Keratinocyte (primary cell): Measurements from ENCODE around the gene PDE10A. TPM values are rescaled to one million over a fixed set of nuclear protein-coding genes. Genes with fewer than 3 reads are reported as not detected.

Experiments
- DNase-seq: peaks from one replicate; pipeline ENCODE4 v3.0.0-alpha.2; 2011; ENCODE audit warnings: low read depth, missing footprints, low spot score
- FAIRE-seq: peaks from 2 replicates; lab custom pipeline; 2011; peaks lifted over from hg19 to GRCh38; lab: Jason Lieb, UNC
- H2AFZ ChIP-seq: 2 replicates; pipeline ENCODE4 v1.6.0; 2012; ENCODE audit warnings: low read length, control low read depth, inconsistent platforms; ENCODE audit not compliant: control insufficient read depth
- H3K27ac ChIP-seq: 2 replicates; pipeline ENCODE4 v1.5.1; 2011; ENCODE audit warnings: low read length; ENCODE audit not compliant: control insufficient read depth, insufficient read depth
- H3K27me3 ChIP-seq: 3 replicates; pipeline ENCODE4 v1.6.0; 2011; ENCODE audit warnings: low read length; ENCODE audit not compliant: control insufficient read depth, insufficient read depth; ENCODE audit errors: extremely low read depth
- H3K36me3 ChIP-seq, 2 experiments: 2 replicates in 1 of 2; 3 replicates in 1 of 2; pipeline ENCODE4 v1.5.1; 2011; ENCODE audit warnings: low read length in 2 of 2, mild to moderate bottlenecking in 1 of 2; ENCODE audit not compliant: control insufficient read depth in 2 of 2, insufficient read depth in 2 of 2; ENCODE audit errors: extremely low read depth in 1 of 2
- H3K4me1 ChIP-seq: 3 replicates; pipeline ENCODE4 v1.5.1; 2011; ENCODE audit warnings: low read length; ENCODE audit not compliant: control insufficient read depth, insufficient read depth; ENCODE audit errors: extremely low read depth
- H3K4me2 ChIP-seq: 3 replicates; pipeline ENCODE4 v1.6.0; 2011; ENCODE audit warnings: low read depth, low read length; ENCODE audit not compliant: control insufficient read depth, insufficient read depth; ENCODE audit errors: extremely low read depth
- H3K4me3 ChIP-seq, 3 experiments: fragments of 200-600 bp in 1 of 3; sonication (generic) in 1 of 3; 2 replicates in 2 of 3; 3 replicates in 1 of 3; pipeline ENCODE4 v1.5.1; 2011 to 2016; ENCODE audit warnings: low read length in 3 of 3, mild to moderate bottlenecking in 3 of 3, control low read depth in 2 of 3, inconsistent platforms in 1 of 3, low read depth in 1 of 3, mixed read lengths in 1 of 3, mixed run types in 1 of 3, moderate library complexity in 1 of 3; ENCODE audit not compliant: control insufficient read depth in 2 of 3, insufficient read depth in 2 of 3; ENCODE audit errors: extremely low read depth in 1 of 3
- H3K79me2 ChIP-seq: 2 replicates; pipeline ENCODE4 v1.6.0; 2012; ENCODE audit warnings: low read length; ENCODE audit not compliant: control insufficient read depth, insufficient read depth
- H3K9ac ChIP-seq: 3 replicates; pipeline ENCODE4 v1.6.0; 2011; ENCODE audit warnings: low read length; ENCODE audit not compliant: control insufficient read depth, insufficient read depth; ENCODE audit errors: extremely low read depth
- H3K9me1 ChIP-seq: 3 replicates; pipeline ENCODE4 v1.6.0; 2011; ENCODE audit warnings: low read length; ENCODE audit not compliant: control insufficient read depth, insufficient read depth; ENCODE audit errors: extremely low read depth
- H3K9me3 ChIP-seq: 2 replicates; pipeline ENCODE4 v1.5.1; 2012; ENCODE audit warnings: low read depth, low read length; ENCODE audit not compliant: control insufficient read depth
- H4K20me1 ChIP-seq: 3 replicates; pipeline ENCODE4 v1.6.0; 2011; ENCODE audit warnings: low read length; ENCODE audit not compliant: control insufficient read depth, insufficient read depth; ENCODE audit errors: extremely low read depth
- CTCF ChIP-seq, 3 experiments: IDR thresholded peaks in 1 of 3; conservative IDR thresholded peaks in 1 of 3; optimal IDR thresholded peaks in 1 of 3; 2 replicates in 2 of 3; 3 replicates in 1 of 3; pipeline versions ENCODE3 to v1.5.1; 2011; ENCODE audit warnings: low read length in 3 of 3, mild to moderate bottlenecking in 3 of 3, moderate library complexity in 2 of 3, control low read depth in 1 of 3, inconsistent platforms in 1 of 3; ENCODE audit not compliant: insufficient read depth in 2 of 3; ENCODE audit errors: extremely low read depth in 1 of 3
- EZH2 ChIP-seq: IDR thresholded peaks from one replicate; pipeline ENCODE4 v1.6.1; 2012; ENCODE audit warnings: inconsistent platforms, mild to moderate bottlenecking, low read length, moderate library complexity
- dilution Hi-C: fragments of 300-500 bp; cut with MboI; formaldehyde crosslinking; loops from one replicate; pipeline ENCODE4 v1.7.0; 2020; ENCODE audit warnings: low sequenced_read_pairs; ENCODE audit not compliant: extremely low pct_ligation_motif_present
- polyA plus RNA-seq, 5 experiments: library from polyadenylated mRNA; depleted of rRNA in 3 of 5; stranded (reverse) in 3 of 5; stranded (forward) in 1 of 5; unstranded in 1 of 5; fragments of >200 nt; gene quantifications; 1 replicate in 1 of 5; 2 replicates in 3 of 5; 3 replicates in 1 of 5; pipeline versions ENCODE4 v1.2.1 to v1.2.3, GENCODE V29; 2011 to 2012; ENCODE audit warnings: missing spikeins in 2 of 5, low read depth in 1 of 5, low replicate concordance in 1 of 5

Gene PDE10A
- polyA plus RNA-seq, 1 donor (not counting 4 experiments of a cell fraction or from before 2014, with no cell fraction given): not detected

GRCh38 chr6:165695722-165696515 lies 32.9 kb upstream of the PDE10A start:
- no peak overlapping the region for H3K4me2 ChIP-seq
- TF ChIP-seq EZH2 (no peak), CTCF (optimal IDR thresholded peaks at IDR 0.05 in 1 of 3, IDR thresholded peaks at IDR 0.05 in 1 of 3, conservative IDR thresholded peaks at IDR 0.05 in 1 of 3; ENCODE audit: extremely low read depth in 1 of 3, insufficient read depth in 2 of 3, low read length in 3 of 3) (no peak)
- DNase-seq (no peak), FAIRE-seq (no peak)
- no peaks in the 10 kb centered on the region for H3K4me1 ChIP-seq
- no peak overlapping the region for H3K27ac ChIP-seq
- no peak overlapping the region for H3K4me3 ChIP-seq
- no peaks in the 10 kb centered on the region for H3K27me3 ChIP-seq
- no peaks in the 10 kb centered on the region for H3K9me1 ChIP-seq
- H3K9me3 ChIP-seq: peaks cover 6% of the 10 kb centered on the region
- no peak overlapping the region for H2AFZ ChIP-seq
- no peaks in the 10 kb centered on the region for H3K79me2 ChIP-seq
- dilution Hi-C loops: no loop called here
- no peak overlapping the region for H3K9ac ChIP-seq
- no peaks in the 10 kb centered on the region for H4K20me1 ChIP-seq
- no peaks in the 10 kb centered on the region for H3K36me3 ChIP-seq

DNA sequence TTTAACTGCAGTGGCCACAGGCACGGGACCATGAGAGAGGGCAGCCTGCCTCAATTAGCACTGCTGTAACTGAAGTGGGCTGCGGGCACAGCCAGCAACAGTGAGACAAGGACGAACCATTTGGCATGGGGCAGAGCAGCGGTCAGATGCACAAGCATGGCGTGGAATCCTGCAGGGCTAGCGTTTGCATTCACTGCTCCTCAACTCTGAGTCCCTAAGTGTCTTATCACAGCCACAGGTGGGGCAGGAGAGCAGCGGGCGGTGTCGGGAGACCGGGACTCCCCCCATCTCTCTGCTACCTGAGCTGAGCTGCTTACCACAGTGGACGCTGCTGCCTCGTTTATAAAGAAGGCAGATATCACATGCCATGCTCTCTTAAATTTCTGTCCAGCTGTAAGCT lies 31.3 kb upstream of the PDE10A start:
- no peak for TF ChIP-seq EZH2
- TF ChIP-seq CTCF (optimal IDR thresholded peaks at IDR 0.05 in 1 of 3, IDR thresholded peaks at IDR 0.05 in 1 of 3, conservative IDR thresholded peaks at IDR 0.05 in 1 of 3; ENCODE audit: extremely low read depth in 1 of 3, insufficient read depth in 2 of 3, low read length in 3 of 3): no peak
- H3K4me1 ChIP-seq: no peaks in the 10 kb centered on the region
- no peak overlapping the region for H3K9ac ChIP-seq
- peaks cover 10% of the 10 kb centered on the region for H3K9me3 ChIP-seq
- H2AFZ ChIP-seq: no peak overlapping the region
- H3K27me3 ChIP-seq: no peaks in the 10 kb centered on the region
- no peak overlapping the region for H3K4me2 ChIP-seq
- H3K9me1 ChIP-seq: no peaks in the 10 kb centered on the region
- no peak overlapping the region for H3K27ac ChIP-seq
- FAIRE-seq (no peak), DNase-seq (no peak)
- dilution Hi-C loops: no loop called here
- H3K36me3 ChIP-seq: no peaks in the 10 kb centered on the region
- no peaks in the 10 kb centered on the region for H3K79me2 ChIP-seq
- H3K4me3 ChIP-seq: no peak overlapping the region
- H4K20me1 ChIP-seq: no peaks in the 10 kb centered on the region
